HG03045 (cell line): ENCODE measurements around the gene PIP4P1.
A peak's percentile ranks its signal among the peaks of the same experiment; 100 is the strongest.
"Not testable (repeated sequence)": the region's sequence is repeated elsewhere in the genome, so short reads cannot be mapped to it uniquely, and the experiment has no call there.

Source experiments
- ATAC-seq: cut with Tn5 transposase; IDR thresholded peaks from one replicate; pipeline ENCODE4 v1.9.1; 2021; ENCODE audit warnings: mild to moderate bottlenecking, moderate library complexity; ENCODE audit not compliant: unreplicated experiment

Gene PIP4P1

DNA sequence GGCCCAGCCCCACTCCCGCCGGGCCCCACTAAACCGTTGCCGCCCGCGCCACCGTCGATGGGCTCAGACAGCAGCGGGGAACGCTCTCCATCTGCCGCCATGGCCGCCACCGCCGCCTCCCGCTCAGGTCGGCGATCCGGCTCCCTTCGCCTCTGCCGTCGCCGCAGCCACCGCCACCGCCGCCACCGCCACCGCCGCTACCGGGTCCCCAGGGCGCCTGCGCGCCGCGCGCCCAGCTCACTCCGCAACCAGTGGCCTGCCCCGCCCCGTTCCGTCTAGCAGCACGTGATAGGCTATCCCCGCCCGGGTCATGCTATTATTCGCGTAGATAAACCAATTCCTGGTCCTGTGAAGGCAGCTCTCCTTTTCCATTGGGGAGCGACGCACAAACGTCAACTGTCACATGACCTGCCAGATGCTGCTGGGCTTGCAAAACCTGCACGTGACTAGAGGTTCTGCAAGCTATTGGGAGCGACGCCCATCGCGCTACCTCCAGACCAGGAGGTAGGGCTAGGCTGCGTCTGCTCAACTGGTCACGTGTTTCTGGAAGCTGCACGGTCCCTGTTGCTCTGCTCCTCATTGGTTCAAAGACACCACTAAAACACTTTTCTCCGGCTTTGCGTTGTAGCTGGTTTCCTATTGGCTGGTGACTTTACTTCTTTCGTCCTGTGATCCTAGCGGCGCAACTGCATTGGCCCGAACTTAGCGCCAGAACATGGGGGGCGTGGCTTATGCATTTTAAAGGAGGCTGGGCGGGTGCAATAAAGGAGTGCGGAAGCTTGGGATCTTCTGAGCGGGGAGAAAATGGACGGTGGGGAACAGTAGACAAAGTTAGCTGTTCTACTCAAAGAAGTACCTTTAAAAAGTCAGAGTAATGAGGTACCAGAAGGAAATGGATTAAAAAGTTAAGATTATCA is at the start of gene PIP4P1:
Gene PIP4P1 (minus strand): TSS at position 210 of the 917 bp plus-strand sequence. CDS start 109 bp downstream, at position 101.
- ATAC-seq = peak; percentile 93

DNA sequence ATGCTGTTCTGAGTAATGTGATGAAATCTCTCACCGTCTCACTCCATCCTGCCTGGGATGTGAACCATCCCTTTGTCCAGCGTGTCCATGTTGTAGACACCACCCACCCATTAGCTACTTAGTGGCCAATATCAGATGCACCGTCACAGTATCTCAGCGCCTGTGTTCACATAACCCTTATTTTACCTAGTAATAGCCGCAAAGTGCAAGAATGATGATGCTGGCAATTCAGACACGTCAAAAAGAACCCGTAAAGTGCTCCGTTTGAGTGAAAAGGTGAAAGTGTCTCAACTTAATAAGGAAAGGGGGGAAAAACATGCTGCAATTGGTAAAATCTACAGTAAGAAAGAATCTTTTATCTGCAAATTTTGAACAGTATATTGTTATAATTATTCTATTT is 47.1 kb upstream of the PIP4P1 start:
- no peak for ATAC-seq

DNA sequence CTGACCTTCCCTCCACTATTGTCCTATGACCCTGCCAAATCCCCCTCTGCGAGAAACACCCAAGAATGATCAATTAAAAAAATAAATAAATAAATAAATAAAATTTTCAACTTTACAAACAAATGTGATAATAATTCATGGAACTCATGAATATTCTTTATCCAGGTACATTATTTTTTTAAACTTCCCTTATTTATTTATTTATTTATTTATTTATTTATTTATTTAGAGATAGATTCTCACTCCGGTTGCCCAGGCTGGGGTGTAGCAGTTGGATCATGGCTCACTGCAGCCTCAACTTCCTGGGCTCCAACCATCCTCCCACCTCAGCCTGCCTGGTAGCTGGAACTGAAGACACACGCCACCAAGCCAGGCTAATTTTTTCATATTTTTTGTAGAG is 46.3 kb upstream of the PIP4P1 start:
- not testable (repeated sequence) for ATAC-seq

DNA sequence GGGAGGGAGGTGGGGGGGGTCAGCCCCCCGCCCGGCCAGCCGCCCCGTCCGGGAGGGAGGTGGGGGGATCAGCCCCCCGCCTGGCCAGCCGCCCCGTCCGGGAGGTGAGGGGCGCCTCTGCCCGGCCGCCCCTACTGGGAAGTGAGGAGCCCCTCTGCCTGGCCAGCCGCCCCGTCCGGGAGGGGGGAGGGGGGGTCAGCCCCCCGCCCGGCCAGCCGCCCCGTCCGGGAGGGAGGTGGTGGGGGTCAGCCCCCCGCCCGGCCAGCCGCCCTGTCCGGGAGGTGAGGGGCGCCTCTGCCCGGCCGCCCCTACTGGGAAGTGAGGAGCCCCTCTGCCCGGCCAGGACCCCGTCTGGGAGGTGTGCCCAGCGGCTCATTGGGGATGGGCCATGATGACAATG is 45.5 kb upstream of the PIP4P1 start:
- ATAC-seq = not testable (repeated sequence)

DNA sequence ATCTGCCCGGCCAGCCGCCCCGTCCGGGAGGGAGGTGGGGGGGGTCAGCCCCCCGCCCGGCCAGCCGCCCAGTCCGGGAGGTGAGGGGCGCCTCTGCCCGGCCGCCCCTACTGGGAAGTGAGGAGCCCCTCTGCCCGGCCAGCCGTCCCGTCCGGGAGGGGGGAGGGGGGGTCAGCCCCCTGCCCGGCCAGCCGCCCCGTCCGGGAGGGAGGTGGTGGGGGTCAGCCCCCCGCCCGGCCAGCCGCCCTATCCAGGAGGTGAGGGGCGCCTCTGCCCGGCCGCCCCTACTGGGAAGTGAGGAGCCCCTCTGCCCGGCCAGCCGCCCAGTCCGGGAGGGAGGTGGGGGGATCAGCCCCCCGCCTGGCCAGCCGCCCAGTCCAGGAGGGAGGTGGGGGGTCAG is 45.0 kb upstream of the PIP4P1 start:
- not testable (repeated sequence) for ATAC-seq

DNA sequence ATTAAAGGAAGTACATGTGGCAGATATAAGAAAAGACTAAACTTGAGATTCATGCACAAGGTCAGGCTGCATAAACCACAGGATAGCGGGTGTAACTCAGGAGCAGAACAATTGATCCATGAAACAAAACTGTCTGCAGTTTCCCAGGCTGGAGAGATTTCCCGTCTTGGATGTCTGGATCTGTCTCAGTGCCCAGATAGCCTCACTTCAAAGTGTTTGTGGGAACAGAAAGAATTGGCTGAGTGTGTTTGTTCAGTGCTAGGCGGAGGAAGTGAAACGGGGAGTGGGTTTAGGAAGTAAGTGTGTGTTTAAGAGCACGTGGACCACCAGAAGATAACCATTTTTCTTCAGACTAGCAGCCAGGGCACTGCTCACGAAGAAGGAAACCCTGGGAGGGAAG is 42.7 kb upstream of the PIP4P1 start:
- no peak for ATAC-seq

DNA sequence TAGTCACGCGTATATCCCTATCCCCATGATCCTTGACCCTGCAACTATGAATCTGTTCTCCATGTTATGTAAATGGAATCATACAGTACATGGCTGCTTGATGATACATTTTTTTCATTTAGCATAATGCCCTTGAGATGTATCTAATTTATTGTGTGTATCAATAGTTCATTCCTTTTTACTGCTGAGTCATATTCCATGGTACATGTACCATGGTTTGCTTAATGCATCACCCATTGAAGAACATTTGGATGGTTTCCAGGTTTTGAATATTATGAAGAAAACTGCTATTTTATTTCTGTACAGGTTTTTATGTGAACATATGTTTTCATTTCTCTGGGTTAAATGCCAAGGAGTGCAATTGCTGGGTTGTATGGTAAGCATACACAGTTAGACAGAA is 40.1 kb upstream of the PIP4P1 start:
- ATAC-seq = no peak

DNA sequence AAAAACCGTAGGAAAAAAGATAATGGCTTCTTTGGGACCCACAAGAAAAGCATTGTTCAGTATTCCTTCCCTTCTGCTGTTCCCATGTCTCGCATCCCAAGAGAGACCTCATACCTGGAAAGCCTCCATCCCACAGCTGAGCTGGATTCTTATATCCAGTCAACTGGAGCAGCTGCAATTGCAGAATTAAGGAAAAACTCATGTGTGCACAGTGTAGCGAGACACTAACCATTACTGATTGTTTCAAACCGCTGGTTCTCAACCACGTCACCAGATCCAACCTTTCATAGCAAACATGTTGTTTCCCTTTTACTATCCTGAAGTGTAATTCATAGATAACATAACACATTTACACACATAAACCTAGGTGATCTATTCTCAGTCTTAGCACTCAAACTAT is 38.6 kb upstream of the PIP4P1 start:
- ATAC-seq = no peak

DNA sequence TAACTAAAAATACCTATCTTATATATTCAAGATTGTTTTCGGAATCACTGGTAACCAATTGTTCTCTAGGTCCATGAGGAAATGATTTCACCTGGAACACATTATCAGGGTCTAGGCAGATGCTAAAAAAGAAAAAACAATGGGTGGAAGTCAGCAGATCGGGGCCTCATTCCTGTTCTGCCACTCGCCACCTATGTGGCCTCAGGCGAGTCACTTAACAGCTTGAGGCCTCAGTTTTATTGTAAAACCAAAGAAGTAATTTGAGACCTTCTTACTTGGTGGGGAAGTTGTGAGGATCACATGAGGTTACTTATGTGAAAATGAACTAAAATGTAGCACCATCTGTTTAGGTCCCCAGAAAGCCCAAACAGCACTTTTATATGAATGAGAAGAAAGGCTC is 37.9 kb upstream of the PIP4P1 start:
- no peak for ATAC-seq

DNA sequence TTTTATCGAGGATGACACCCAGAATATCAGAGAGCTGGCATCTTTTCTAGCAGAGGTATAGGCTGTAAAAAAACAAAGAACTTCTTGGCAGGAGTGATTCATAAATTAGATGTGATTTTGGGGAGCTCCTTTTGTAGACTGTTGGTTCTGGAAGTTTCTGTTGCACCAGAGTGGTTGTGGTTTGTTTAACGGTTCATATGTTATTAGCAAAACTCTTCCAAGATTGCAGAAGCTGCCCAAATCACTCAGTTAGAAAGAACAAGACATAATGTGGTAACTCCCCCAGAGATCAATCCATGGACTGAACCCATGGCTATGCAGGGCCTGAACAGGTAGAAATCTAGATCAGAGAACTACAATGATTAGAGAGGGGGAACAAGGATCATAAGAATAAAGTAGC is 37.4 kb upstream of the PIP4P1 start:
- ATAC-seq = no peak

DNA sequence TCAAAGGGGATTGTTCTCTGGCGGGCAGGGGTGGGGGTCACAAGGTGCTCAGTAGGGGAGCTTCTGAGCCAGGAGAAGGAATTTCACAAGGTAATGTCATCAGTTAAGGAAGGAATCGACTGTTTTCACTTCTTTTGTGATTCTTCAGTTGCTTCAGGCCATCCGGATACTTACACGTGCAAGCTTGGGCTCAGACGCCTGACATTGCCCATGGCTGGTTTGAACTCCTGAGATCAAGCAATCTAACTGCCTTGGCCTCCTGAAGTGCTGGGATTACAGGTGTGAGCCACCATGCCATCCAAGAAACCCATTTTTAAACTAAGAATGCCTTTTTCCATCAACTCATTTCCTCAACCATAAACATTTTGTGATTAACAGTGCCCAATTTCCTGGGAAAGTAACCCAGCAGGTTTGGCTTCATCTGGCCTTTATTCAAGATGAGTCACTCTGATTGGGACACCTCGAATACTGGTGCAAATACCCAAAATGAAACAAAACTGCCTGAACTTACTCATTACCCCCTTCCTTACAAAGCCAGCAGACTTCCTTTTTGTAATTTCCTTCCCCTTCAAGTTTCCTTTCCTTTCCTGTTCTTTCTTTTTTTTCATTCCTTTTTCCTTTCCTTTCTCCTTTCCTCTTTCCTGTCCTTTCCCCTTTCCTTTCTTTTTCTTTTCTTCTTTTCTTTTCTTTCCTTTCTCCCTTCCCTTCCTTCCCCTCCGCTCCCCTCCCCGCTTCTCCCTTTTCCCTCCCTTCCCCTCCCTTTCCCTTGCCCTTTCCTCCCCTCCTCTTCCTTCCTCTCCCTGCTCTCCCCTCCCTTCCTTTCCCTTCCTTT is 33.9 kb upstream of the PIP4P1 start:
- ATAC-seq = no peak

DNA sequence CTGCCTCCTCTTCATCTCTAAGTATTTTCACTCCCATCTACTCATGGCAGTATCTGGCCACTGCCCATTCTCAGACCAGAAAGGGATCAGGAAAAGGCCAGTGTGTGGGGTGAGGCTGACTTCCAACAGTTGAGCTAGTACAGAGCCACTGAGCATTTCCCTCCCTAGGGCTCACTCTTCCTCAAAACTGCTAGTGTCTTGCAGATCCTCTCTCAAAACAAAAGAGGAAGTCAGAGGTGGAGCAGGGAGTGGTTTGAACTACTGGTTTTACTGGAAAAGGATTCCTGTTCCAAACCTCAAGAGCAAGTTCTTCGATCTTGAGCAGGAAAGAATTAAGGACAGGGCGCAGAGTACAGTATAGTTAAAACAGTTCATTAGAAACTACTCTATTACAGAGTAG is 32.4 kb upstream of the PIP4P1 start:
- no peak for ATAC-seq

DNA sequence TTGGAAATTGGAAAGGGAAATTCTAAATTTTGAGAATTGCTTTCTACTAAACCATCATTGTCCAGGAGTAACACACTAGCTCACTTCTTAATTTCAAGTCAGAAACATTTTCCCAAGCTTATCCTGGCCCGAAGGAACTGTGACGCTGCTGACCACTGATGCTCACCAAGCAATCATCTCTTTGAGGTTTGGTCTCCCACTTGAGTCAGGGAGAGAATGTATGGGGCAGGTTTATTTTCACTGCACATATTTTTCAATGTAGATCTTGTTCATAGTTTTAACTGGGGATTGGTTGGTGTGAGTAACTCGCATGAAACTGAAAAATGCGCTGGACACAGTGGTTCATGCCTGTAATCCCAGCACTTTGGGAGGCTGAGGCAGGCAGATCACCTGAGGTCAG is 31.3 kb upstream of the PIP4P1 start:
- no peak for ATAC-seq

DNA sequence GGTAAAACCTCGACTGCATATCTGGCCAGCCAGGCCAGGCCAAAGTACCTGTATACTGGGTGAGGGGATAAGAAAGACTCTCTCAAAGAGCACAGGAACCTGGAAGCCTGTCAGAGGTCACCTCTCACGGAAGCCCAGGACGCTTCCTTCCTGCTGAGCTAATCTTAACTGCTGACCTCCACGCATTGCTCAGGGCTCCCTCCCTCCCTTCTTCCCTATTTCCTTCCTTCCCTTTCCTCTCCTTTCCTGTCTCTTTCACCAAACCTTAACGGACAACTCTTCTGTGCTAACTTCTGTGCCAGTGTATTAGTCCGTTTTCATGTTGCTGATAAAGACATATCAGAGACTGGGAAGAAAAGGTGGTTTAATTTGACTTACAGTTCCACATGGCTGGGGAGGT is 29.3 kb upstream of the PIP4P1 start:
- no peak for ATAC-seq

DNA sequence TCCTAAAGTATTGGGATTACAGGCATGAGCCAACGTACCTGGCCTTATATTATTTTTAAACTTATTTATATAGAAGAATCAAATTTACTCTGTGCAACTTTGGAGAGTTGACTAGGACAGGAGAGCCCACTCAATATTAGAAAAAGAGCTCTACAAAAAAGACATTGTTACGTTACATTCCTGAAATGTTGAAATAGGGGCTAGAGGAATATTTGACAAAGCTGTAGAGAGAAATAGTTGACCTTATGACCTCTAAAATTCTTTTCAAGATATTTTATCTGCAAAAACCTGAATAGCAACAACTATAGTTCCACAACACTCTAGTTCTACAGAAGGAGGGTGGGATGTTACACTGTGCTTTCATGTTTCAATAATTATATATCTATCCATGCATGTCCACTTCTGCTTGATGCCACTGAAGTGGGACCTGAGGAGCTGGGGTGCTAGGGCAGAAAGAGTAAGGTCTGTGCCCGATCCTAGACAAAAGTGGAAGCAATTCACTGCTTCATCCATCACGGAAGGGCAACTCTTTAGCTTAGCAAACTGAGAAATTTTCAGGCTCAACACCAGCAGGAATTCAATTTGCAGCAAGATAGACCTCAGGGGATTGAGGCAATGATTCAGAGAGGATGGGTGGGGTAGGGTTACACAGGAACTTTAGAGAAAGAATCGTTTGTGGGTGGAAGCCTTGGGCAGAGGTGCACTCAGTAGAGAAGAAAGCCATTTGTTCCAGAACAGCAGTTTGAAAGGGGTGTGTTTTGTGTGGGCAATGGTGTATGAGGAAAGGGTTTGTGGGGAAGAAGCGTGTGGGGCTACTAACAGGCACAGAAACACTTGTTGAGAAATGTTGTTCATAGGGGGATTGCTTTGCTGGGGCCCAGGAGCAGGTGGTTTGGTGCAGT is 28.1 kb upstream of the PIP4P1 start:
- no peak for ATAC-seq

DNA sequence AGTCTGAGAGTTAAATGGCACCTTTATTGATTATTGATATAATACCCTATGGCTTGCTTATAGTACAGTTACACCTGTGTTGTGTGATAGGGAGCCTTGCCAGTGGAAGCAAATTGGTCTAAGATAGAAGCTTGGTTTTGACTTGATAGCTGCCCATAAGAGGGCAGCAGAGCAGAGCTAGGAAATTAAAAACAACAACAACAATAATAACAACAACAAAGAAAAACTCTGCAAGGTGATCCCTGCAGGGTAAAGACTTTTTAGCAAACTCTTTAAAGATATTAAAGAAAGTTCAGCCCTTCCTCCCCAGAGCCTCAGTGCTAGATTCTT is 26.1 kb upstream of the PIP4P1 start:
- ATAC-seq = no peak

DNA sequence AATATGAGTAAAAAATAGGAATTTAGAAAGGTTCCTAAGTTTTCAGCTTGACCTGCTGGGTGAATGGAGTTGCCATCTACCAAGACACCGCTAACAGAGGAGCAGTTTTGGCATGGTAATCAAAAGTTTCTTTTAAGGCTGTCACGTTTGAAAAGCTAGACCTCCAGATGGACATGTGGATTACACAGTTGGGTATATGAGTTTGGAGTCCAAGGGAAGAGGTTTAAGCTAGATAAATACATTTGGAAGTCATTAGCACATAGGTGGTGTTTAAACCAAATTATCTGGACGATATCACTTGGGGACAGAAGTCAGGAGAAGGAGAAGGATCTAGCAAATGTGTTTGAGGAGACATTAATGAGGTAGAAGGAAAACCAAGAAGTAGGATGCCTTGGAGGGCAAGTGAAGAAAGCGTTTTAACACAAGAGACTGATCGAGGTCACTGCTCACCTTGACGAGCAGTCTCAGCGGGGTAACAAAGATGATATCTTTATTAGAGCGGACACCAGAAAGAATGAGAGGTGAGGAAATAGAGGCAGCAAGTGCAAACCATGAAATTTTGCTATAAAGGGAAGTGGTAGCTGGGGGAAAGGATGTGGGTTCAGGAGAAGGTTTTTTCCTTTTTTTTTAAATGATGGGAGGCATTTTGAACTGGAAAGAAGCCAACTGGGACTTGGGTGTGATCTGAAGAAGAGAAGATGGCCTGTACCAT is 25.6 kb upstream of the PIP4P1 start:
- no peak for ATAC-seq

DNA sequence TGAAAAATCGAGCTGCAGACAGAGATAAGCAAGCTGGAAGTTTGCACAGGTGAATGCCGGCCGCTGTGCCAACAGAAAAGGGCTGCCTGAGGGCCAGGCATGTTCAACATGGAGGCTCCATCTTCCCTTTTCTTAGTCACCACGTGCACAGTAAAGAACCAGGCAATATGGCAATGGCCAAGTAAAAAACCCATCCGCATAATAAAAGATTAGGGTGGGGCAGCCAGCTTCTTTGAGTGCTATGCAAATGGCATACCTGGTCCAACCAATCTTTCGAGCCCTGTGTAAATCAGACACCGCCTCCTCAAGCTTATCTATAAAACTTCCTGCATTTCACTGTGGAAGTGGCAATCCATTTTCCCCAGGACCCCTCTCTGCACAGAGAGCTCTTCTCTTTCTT is 24.7 kb upstream of the PIP4P1 start:
- ATAC-seq = no peak

DNA sequence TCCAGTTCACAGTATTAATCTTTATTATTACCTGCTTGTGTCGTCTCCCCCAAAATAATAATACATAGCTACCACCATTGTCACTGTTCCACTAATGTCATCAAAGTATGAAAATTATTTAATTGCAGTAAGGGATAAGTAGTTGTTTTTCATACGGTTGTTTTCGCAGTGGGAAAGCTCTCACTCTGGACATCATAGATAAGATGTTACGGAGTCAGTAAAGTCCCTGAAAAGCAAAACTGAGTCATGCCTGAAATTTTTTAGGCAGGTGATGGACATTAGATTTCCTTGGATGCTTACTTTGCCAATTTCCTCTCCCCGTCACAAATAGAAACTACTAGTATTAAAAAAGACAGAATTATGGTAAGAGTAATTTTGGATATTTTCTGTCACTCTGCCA is 21.1 kb upstream of the PIP4P1 start:
- ATAC-seq = no peak

DNA sequence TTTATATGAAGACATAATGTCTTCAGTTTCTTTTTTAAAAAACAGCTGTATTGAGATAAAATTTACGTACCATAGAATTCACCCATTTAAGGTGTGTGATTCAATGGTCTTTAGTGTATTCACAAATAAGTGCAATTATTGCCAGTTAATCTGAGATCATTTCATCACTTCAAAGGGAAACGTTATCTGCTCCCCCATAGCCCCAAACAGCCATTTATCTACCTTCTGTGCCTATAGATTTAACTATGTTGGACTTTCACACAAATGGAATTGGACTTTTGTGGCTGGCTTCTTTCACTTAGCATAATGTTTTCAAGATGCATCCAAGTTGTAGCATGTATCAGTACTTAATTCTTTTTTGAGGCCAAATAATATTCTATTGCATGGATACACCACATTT is 17.7 kb upstream of the PIP4P1 start:
- ATAC-seq = no peak
